ENCODE results near the gene FXR1. TPM values are rescaled to one million over a fixed set of nuclear protein-coding genes. Genes with fewer than 3 reads are reported as not detected.

FXR1 gene
- total RNA-seq, 1 experiment from 2014 or later, result 215 TPM

DNA sequence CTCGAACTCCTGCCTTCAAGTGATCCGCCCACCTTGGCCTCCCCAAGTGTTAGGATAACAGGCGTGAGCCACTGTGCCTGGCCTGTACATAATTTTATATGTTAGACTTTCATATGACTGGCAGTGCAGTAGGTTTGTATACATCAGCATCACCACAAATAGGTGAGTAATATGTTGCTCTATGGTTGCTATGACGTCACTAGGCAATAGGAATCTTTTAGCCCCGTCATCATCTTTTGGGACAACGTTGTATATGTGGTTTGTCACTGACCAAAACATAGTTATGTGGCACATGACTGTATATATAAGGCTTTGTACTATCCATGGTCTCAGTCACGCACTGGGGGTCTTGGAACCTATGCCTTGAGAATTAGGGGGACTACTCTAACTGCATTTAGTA, 94.1 kb downstream of the FXR1 start:
- DNase-seq (ENCODE audit: low read depth, low spot score), result no peak
- no peak for TF ChIP-seq POLR2AphosphoS5 (IDR thresholded peaks at IDR 0.05; ENCODE audit: low read depth, low read length)
- TF ChIP-seq FOSL1 (IDR thresholded peaks at IDR 0.05; ENCODE audit: low read depth), result no peak
- TF ChIP-seq, protein P1, sequence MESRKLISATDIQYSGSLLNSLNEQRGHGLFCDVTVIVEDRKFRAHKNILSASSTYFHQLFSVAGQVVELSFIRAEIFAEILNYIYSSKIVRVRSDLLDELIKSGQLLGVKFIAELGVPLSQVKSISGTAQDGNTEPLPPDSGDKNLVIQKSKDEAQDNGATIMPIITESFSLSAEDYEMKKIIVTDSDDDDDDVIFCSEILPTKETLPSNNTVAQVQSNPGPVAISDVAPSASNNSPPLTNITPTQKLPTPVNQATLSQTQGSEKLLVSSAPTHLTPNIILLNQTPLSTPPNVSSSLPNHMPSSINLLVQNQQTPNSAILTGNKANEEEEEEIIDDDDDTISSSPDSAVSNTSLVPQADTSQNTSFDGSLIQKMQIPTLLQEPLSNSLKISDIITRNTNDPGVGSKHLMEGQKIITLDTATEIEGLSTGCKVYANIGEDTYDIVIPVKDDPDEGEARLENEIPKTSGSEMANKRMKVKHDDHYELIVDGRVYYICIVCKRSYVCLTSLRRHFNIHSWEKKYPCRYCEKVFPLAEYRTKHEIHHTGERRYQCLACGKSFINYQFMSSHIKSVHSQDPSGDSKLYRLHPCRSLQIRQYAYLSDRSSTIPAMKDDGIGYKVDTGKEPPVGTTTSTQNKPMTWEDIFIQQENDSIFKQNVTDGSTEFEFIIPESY (IDR thresholded peaks at IDR 0.05; ENCODE audit: extremely low read depth, insufficient replicate concordance, low read length), result no peak
- TF ChIP-seq EZH2phosphoT487 (IDR thresholded peaks at IDR 0.05; ENCODE audit: borderline replicate concordance), result no peak
- no peak for TF ChIP-seq POLR2A (IDR thresholded peaks at IDR 0.05; ENCODE audit: borderline replicate concordance, extremely low read depth, insufficient read depth, insufficient read length)
- TF ChIP-seq, protein P2, sequence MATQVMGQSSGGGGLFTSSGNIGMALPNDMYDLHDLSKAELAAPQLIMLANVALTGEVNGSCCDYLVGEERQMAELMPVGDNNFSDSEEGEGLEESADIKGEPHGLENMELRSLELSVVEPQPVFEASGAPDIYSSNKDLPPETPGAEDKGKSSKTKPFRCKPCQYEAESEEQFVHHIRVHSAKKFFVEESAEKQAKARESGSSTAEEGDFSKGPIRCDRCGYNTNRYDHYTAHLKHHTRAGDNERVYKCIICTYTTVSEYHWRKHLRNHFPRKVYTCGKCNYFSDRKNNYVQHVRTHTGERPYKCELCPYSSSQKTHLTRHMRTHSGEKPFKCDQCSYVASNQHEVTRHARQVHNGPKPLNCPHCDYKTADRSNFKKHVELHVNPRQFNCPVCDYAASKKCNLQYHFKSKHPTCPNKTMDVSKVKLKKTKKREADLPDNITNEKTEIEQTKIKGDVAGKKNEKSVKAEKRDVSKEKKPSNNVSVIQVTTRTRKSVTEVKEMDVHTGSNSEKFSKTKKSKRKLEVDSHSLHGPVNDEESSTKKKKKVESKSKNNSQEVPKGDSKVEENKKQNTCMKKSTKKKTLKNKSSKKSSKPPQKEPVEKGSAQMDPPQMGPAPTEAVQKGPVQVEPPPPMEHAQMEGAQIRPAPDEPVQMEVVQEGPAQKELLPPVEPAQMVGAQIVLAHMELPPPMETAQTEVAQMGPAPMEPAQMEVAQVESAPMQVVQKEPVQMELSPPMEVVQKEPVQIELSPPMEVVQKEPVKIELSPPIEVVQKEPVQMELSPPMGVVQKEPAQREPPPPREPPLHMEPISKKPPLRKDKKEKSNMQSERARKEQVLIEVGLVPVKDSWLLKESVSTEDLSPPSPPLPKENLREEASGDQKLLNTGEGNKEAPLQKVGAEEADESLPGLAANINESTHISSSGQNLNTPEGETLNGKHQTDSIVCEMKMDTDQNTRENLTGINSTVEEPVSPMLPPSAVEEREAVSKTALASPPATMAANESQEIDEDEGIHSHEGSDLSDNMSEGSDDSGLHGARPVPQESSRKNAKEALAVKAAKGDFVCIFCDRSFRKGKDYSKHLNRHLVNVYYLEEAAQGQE (IDR thresholded peaks at IDR 0.05; ENCODE audit: low read depth), result no peak
- TF ChIP-seq JUND (IDR thresholded peaks at IDR 0.05), result no peak
- TF ChIP-seq ZNF274 (IDR thresholded peaks at IDR 0.05; ENCODE audit: low read depth, low read length), result no peak
- TF ChIP-seq SRF (IDR thresholded peaks at IDR 0.05; ENCODE audit: low read depth), result no peak
- TF ChIP-seq EZH2 (IDR thresholded peaks at IDR 0.05), result no peak
- TF ChIP-seq SIN3A (IDR thresholded peaks at IDR 0.05; ENCODE audit: low read depth), result no peak
- TF ChIP-seq, protein P3, sequence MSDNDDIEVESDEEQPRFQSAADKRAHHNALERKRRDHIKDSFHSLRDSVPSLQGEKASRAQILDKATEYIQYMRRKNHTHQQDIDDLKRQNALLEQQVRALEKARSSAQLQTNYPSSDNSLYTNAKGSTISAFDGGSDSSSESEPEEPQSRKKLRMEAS (IDR thresholded peaks at IDR 0.05), result no peak
- no peak for TF ChIP-seq EGR1 (IDR thresholded peaks at IDR 0.05; ENCODE audit: low read depth)
- TF ChIP-seq RAD21 (IDR thresholded peaks at IDR 0.05; ENCODE audit: low read depth), result no peak
- TF ChIP-seq CBX3 (IDR thresholded peaks at IDR 0.05; ENCODE audit: low read depth), result no peak
- TF ChIP-seq ZFX (IDR thresholded peaks at IDR 0.05), result no peak
- no peak for TF ChIP-seq ELF1 (IDR thresholded peaks at IDR 0.05; ENCODE audit: borderline replicate concordance, low read depth)
- TF ChIP-seq YY1 (IDR thresholded peaks at IDR 0.05; ENCODE audit: extremely low read depth, insufficient replicate concordance, low read depth, low read length), result no peak
- TF ChIP-seq TCF7L2 (IDR thresholded peaks at IDR 0.05; ENCODE audit: borderline replicate concordance, extremely low read depth, insufficient read depth, insufficient read length), result no peak
- no peaks in the 10 kb centered on the region for H3K36me3 ChIP-seq (ENCODE audit: control insufficient read depth in 1 of 2, insufficient read depth in 2 of 2, low read length in 2 of 2)
- H3K4me1 ChIP-seq (ENCODE audit: control insufficient read depth in 1 of 2, insufficient read depth in 2 of 2, low read length in 2 of 2), result no peaks in the 10 kb centered on the region
- POLR2A ChIA-PET, result no interaction called here
- H3K27me3 ChIP-seq (ENCODE audit: insufficient read depth, low read length), result no peaks in the 10 kb centered on the region
- no peak overlapping the region for H3K9ac ChIP-seq (ENCODE audit: low read length)
- H3K27ac ChIP-seq (ENCODE audit: low read depth, low read length), result no peak overlapping the region
- CTCF ChIA-PET, result no interaction called here
- no peak for ATAC-seq
- RAD21 ChIA-PET (ENCODE audit: low non-redundant PET in 1 of 2, low total read pairs in 2 of 2, uncharacterized antibody in 2 of 2, unreplicated experiment in 2 of 2), result no interaction called here
- no peaks in the 10 kb centered on the region for H3K9me2 ChIP-seq (ENCODE audit: insufficient read depth)
- H3K4me2 ChIP-seq (ENCODE audit: low read length), result no peak overlapping the region
- no peaks in the 10 kb centered on the region for H3K79me2 ChIP-seq (ENCODE audit: insufficient read depth, low read length)
- intact Hi-C loops (cut with micrococcal nuclease), result no loop called here
- no peaks in the 10 kb centered on the region for H4K20me1 ChIP-seq (ENCODE audit: insufficient read depth)
- no peak overlapping the region for H2AFZ ChIP-seq (ENCODE audit: low read depth, low read length, poor library complexity, severe bottlenecking)
- BruUV-seq (replicated peaks), result no TSS peak
- no peaks in the 10 kb centered on the region for H3K9me3 ChIP-seq (ENCODE audit: control insufficient read depth in 1 of 2, insufficient read depth in 1 of 2, low read depth in 1 of 2, low read length in 2 of 2)
- no peak overlapping the region for H3K4me3 ChIP-seq (replicated peaks in 1 of 2; ENCODE audit: low read depth in 1 of 2, low read length in 2 of 2)

Data from HCT116 (cell line).